ENCODE results near the gene SMYD3. TPM values are rescaled to one million over a fixed set of nuclear protein-coding genes. Genes with fewer than 3 reads are reported as not detected.

SMYD3 gene
- total RNA-seq, 1 donor from 2014 or later: 31.9 TPM

DNA sequence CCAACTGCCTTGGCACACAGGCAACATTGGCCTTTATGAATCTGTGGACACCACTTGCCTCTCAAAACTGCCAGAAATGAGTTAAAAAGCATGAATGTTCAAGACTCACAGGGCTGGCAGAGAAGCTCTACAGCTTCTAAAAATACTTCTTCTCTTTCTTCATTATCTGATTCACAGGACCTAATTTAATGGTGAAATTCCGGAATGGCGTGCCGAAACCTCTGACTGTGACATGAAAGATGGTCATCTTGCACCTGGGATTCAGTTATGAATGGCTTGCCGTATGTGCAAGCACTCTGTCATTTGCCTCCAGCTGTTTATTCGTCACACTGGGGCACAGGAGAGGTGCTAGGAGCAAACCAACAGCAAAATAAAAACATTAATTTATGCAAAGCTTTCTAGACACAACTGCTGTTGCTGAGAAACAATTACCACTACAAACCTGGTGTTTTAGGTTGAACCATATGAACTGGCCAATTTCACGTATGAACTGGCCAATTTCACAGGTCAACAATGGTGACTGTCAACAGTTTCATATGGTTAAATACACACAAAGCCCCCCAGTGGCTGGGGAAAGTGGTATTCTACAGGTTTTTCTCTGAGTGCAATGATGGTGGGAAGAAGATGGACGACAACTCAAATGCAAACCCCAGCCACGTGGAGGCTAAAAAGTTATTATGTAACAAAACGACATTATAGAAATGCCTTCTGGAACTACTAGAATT lies 704.0 kb downstream of the SMYD3 start:
- TF ChIP-seq, protein P1, sequence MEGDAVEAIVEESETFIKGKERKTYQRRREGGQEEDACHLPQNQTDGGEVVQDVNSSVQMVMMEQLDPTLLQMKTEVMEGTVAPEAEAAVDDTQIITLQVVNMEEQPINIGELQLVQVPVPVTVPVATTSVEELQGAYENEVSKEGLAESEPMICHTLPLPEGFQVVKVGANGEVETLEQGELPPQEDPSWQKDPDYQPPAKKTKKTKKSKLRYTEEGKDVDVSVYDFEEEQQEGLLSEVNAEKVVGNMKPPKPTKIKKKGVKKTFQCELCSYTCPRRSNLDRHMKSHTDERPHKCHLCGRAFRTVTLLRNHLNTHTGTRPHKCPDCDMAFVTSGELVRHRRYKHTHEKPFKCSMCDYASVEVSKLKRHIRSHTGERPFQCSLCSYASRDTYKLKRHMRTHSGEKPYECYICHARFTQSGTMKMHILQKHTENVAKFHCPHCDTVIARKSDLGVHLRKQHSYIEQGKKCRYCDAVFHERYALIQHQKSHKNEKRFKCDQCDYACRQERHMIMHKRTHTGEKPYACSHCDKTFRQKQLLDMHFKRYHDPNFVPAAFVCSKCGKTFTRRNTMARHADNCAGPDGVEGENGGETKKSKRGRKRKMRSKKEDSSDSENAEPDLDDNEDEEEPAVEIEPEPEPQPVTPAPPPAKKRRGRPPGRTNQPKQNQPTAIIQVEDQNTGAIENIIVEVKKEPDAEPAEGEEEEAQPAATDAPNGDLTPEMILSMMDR (IDR thresholded peaks at IDR 0.05; ENCODE audit: unreplicated experiment): no peak
- DNase-seq (ENCODE audit: low spot score, unreplicated experiment): no peak
- peaks cover 4% of the 10 kb centered on the region for H3K4me1 Mint-ChIP-seq (ENCODE audit: low read depth)
- H3K4me3 Mint-ChIP-seq (ENCODE audit: low read depth): no peak overlapping the region
- no peaks in the 10 kb centered on the region for H3K9me3 Mint-ChIP-seq (ENCODE audit: low read depth)
- H3K27me3 Mint-ChIP-seq: no peaks in the 10 kb centered on the region
- no peaks in the 10 kb centered on the region for H3K36me3 Mint-ChIP-seq (ENCODE audit: insufficient read depth)
- no peak overlapping the region for H3K27ac Mint-ChIP-seq

DNA sequence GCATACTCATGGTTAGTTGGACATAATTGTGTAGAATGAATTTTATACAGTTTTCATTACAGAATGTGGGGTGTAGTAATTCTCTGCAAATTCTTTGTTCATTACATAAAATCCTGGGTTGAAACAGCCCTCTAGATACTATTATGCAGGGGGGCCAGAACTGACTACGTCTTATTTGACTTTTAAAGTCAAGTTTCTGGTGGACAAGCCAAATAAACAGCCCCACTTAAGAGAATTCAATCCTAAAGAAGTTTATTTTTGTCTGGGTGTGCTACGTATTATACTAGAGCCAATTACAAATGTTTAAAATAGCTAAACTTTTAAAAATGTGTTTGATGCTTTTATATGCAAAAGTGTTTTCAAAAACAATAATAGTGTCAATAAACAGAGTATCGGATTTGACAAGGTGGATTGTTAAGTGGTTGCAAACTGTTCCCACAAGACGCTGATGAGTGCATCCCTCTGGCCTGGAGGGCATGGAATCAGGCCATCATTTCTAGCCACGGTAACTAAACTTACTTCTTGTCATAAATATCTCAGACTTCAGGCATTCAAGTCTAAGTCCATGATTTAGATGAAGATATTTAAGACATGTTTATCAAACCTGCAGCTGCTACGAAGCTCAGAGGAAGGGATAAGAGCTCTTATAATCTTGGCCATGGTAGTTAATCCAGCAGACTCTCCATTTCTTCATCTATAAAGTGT lies 706.0 kb downstream of the SMYD3 start:
- DNase-seq (ENCODE audit: low spot score, unreplicated experiment): no peak
- TF ChIP-seq, protein P1 (IDR thresholded peaks at IDR 0.05; ENCODE audit: unreplicated experiment): no peak
- H3K36me3 Mint-ChIP-seq (ENCODE audit: insufficient read depth): no peaks in the 10 kb centered on the region
- no peaks in the 10 kb centered on the region for H3K9me3 Mint-ChIP-seq (ENCODE audit: low read depth)
- H3K27me3 Mint-ChIP-seq: no peaks in the 10 kb centered on the region
- no peak overlapping the region for H3K27ac Mint-ChIP-seq
- peaks cover 2% of the 10 kb centered on the region for H3K4me1 Mint-ChIP-seq (ENCODE audit: low read depth)
- H3K4me3 Mint-ChIP-seq (ENCODE audit: low read depth): no peak overlapping the region

DNA sequence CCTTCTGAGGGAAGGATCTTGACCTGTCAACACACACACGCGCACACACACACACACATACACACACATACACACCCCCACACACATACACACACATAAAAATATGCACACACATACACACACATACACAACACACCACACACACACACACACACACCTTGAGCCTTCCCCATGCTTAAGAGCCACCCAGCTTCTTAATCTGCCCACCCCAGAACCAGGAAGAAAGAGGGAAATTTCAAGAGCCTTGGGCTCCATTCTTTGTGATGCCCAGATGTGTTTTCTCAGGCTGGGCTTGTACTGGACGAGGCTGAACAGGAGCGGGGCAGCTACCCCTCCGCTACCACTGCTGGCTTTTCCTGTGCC lies 708.7 kb downstream of the SMYD3 start:
- H3K27me3 Mint-ChIP-seq: no peaks in the 10 kb centered on the region
- no peaks in the 10 kb centered on the region for H3K9me3 Mint-ChIP-seq (ENCODE audit: low read depth)
- no peak overlapping the region for H3K27ac Mint-ChIP-seq
- no peak overlapping the region for H3K4me3 Mint-ChIP-seq (ENCODE audit: low read depth)
- no peaks in the 10 kb centered on the region for H3K4me1 Mint-ChIP-seq (ENCODE audit: low read depth)
- H3K36me3 Mint-ChIP-seq (ENCODE audit: insufficient read depth): no peaks in the 10 kb centered on the region
- no peak for DNase-seq (ENCODE audit: low spot score, unreplicated experiment)
- TF ChIP-seq, protein P1 (IDR thresholded peaks at IDR 0.05; ENCODE audit: unreplicated experiment): no peak

DNA sequence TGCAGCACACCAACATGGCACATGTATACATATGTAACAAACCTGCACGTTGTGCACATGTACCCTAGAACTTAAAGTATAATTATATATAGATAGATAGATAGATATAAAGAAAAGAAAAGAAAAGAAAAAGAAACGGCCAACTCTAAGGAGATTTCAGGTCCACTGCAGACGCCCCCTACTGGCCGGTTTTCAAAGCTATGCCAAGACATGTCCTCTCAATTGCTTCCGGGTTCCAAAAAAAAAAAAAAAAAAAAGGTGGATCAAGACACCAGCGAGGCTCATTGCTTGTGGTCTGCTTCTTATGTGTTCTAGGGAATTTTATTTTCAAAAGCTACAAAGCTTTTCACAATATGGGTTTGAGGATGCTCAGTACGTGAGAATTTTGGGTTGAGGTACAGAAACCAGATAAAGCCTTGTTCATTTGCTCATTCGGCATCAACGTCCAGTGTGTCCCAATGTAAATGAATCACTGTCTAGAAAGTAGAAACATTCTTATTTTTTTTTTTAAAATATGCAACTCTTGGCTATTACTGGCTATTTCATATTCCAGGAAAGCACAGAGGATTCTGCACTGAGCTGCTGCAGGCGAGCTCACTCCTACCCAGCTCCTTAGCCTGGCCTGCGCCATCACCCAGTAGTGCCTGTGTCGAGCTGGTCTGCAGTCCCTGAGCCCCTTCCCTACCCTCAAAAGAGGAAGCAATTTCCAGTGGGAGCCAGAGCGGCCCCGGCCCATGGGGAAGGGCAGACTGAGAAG lies 709.3 kb downstream of the SMYD3 start:
- no peak for DNase-seq (ENCODE audit: low spot score, unreplicated experiment)
- Mint-ChIP-seq H3K27me3 (no peaks in the 10 kb centered on the region), H3K36me3 (ENCODE audit: insufficient read depth) (no peaks in the 10 kb centered on the region), H3K4me1 (ENCODE audit: low read depth) (no peaks in the 10 kb centered on the region), H3K27ac (no peak overlapping the region), H3K4me3 (ENCODE audit: low read depth) (no peak overlapping the region), H3K9me3 (ENCODE audit: low read depth) (no peaks in the 10 kb centered on the region)
- TF ChIP-seq, protein P1 (IDR thresholded peaks at IDR 0.05; ENCODE audit: unreplicated experiment): peak; percentile 51

All from progenitor cell of endocrine pancreas (in vitro differentiated cells).